ENCODE results near the gene PHF1.

PHF1 gene

DNA sequence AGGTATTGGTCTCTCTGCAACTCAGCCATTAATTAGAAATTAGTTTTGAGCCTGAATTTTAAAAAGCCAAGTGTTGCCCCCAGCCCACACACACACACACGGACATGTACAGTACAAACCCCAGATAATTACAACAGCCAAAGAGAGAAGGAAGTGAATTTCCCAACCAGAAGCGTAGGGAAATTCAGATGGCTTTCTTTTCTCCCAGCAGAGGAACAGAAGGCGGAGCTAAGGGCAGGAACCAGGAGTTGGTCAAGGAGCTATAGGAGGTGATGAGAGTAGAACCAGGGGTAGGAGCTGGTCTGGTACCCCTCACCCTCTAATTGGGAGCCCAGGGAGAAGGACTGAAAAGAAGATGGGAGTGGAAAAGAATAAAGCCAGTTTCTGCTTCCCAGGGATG is 39.6 kb downstream of the PHF1 start:
- Histone ChIP-seq H3K27ac (ENCODE audit: low read depth, low read length) (no peak overlapping the region), H3K9ac (ENCODE audit: low read length) (no peak overlapping the region), H3K4me3 (ENCODE audit: low read depth, low read length) (no peak overlapping the region), H3K4me1 (ENCODE audit: control insufficient read depth, insufficient read depth, low read length) (peaks cover 8% of the 10 kb centered on the region), H3K9me3 (ENCODE audit: control insufficient read depth, insufficient read depth, low read depth, low read length) (no peaks in the 10 kb centered on the region), H3K27me3 (ENCODE audit: control insufficient read depth, insufficient read depth, low read length) (no peaks in the 10 kb centered on the region), H3K36me3 (ENCODE audit: control insufficient read depth, insufficient read depth, low read length) (peaks cover 66% of the 10 kb centered on the region)

DNA sequence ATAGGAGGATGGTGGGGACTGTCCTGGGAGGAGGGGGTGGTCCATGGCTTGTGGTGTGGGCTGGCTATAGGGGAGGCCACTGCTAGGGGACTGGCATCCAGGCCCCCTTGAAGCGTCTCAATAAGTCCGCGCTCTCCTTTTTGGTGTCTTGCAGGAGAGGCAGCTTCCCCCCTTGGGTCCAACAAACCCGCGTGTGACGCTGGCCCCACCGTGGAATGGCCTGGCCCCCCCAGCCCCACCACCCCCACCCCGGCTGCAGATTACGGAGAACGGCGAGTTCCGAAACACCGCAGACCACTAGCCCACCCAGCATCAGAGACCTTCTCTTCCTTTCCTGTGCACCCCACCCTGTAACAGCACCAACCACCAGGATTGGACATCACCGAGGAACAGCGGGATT is 40.8 kb downstream of the PHF1 start:
- H3K27ac ChIP-seq (ENCODE audit: low read depth, low read length) = no peak overlapping the region
- no peaks in the 10 kb centered on the region for H3K27me3 ChIP-seq (ENCODE audit: control insufficient read depth, insufficient read depth, low read length)
- H3K9me3 ChIP-seq (ENCODE audit: control insufficient read depth, insufficient read depth, low read depth, low read length) = no peaks in the 10 kb centered on the region
- H3K4me3 ChIP-seq (ENCODE audit: low read depth, low read length) = no peak overlapping the region
- peaks cover 8% of the 10 kb centered on the region for H3K4me1 ChIP-seq (ENCODE audit: control insufficient read depth, insufficient read depth, low read length)
- no peak overlapping the region for H3K9ac ChIP-seq (ENCODE audit: low read length)
- H3K36me3 ChIP-seq (ENCODE audit: control insufficient read depth, insufficient read depth, low read length) = peaks cover 67% of the 10 kb centered on the region

DNA sequence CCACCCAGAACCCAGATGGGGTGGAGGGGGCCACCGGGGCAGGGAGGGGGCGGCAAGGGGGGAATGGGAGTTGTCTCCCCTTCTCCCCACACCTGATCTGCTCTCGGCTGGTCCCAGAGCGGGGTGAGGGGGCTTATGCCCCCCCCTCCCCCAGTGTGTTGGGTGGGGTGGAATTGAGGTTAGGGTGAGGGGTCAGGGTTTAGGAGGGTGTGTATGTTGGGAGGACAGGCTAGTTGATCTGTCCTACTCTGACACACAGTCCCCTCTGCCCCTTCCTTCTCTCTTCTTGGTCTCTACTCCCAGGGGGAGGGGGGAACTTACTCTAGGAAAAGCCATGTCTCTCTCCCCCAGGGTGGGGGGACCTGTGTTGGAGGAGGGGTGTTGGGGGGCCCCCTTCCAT is 41.7 kb downstream of the PHF1 start:
- Histone ChIP-seq H3K4me3 (ENCODE audit: low read depth, low read length) (no peak overlapping the region), H3K36me3 (ENCODE audit: control insufficient read depth, insufficient read depth, low read length) (peaks cover 67% of the 10 kb centered on the region), H3K27me3 (ENCODE audit: control insufficient read depth, insufficient read depth, low read length) (no peaks in the 10 kb centered on the region), H3K27ac (ENCODE audit: low read depth, low read length) (no peak overlapping the region), H3K4me1 (ENCODE audit: control insufficient read depth, insufficient read depth, low read length) (peaks cover 8% of the 10 kb centered on the region), H3K9me3 (ENCODE audit: control insufficient read depth, insufficient read depth, low read depth, low read length) (no peaks in the 10 kb centered on the region), H3K9ac (ENCODE audit: low read length) (no peak overlapping the region)

DNA sequence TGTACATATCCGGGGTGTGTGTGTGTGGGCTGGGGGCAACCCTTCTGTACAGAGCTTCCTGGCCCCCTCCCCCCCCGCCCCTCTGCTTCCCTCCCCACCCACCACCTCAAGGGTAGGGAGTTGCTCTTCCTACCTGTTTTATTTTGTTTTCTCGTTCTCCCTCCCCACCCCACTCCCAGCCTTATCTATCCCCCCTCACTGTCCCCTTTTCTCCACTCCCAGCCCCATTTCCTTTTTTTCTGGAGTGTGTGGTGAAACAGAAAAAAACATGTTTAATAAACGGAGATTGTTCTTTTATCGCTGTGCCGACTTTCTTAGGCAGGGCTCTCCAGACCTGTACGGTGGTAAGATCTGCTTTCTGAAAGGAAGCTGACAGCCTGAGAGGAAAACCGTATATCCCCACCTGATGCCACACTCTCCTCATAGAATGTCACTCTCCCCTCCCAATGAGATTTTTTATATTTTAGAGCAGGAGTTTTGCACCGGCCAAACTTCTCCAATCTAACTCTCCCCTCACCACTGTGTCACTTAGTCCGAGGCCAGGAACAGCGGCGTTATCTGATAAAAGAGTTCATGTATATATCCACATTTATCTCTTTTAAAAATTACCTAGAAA is 42.7 kb downstream of the PHF1 start:
- Histone ChIP-seq H3K27me3 (ENCODE audit: control insufficient read depth, insufficient read depth, low read length) (no peaks in the 10 kb centered on the region), H3K4me1 (ENCODE audit: control insufficient read depth, insufficient read depth, low read length) (peaks cover 8% of the 10 kb centered on the region), H3K27ac (ENCODE audit: low read depth, low read length) (no peak overlapping the region), H3K9ac (ENCODE audit: low read length) (peak overlapping the region; percentile 71), H3K4me3 (ENCODE audit: low read depth, low read length) (peak overlapping the region; percentile 93), H3K9me3 (ENCODE audit: control insufficient read depth, insufficient read depth, low read depth, low read length) (no peaks in the 10 kb centered on the region), H3K36me3 (ENCODE audit: control insufficient read depth, insufficient read depth, low read length) (peaks cover 58% of the 10 kb centered on the region)

DNA sequence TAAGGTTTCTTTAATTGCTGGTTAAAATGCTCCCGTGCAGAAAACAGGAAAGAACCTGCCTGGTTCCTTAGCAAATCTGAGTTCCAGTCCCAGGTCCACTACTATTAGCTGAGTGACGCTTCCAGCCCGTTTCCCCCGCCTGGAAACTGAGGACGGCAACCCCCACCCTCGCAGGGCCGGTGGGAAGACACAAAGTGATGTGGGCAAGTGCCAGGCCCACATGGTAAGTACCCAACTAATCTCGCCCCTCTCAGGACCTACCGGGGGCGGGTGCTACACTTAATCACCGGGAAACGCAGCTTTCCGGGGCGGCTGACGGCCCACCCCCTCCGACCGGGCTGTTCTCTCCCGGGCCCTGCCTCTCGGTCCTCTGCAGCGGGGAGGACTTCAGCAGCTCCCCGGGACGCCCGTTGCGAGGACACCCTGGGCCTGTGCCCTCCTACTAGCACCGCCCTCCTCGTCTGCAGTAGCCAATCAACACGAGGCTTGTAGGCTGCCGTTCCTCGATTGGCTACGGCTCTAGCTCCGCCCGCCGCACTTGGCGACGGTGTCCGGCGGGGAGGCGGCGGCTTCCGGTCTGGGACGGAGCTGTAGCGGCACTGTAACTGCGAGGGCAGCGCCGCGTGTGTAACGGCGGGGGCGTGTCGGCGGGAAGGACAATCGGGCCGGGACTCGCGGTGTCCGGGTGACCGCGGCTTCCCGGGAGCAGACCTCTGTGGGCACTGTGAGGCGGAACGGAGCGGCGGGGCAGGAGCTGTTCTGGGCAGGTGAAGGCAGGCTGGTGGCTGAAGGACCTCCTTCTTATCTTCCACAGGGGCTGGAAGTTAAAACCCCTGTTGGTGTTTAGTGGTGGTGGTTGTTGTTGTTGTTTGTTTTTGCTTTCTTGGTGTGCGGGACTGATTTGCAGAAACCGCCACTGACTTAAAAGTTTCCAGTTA is 43.5 kb downstream of the PHF1 start, which contains the start of gene ZBTB9:
ZBTB9 (plus strand) TSS at position 568 of the 938 bp plus-strand sequence. CDS start 525 bp downstream, outside the sequence.
- no peaks in the 10 kb centered on the region for H3K27me3 ChIP-seq (ENCODE audit: control insufficient read depth, insufficient read depth, low read length)
- peak within 1 kb of the TSS; percentile 85 for H3K9ac ChIP-seq (ENCODE audit: low read length)
- H3K4me1 ChIP-seq (ENCODE audit: control insufficient read depth, insufficient read depth, low read length) = peaks cover 8% of the 10 kb centered on the region
- H3K9me3 ChIP-seq (ENCODE audit: control insufficient read depth, insufficient read depth, low read depth, low read length) = no peaks in the 10 kb centered on the region
- peaks cover 50% of the 10 kb centered on the region for H3K36me3 ChIP-seq (ENCODE audit: control insufficient read depth, insufficient read depth, low read length)
- H3K4me3 ChIP-seq (ENCODE audit: low read depth, low read length) = peak within 1 kb of the TSS; percentile 93
- peak within 1 kb of the TSS; percentile 14; the same call in 1 of the 2 replicates for H3K27ac ChIP-seq (ENCODE audit: low read depth, low read length)

DNA sequence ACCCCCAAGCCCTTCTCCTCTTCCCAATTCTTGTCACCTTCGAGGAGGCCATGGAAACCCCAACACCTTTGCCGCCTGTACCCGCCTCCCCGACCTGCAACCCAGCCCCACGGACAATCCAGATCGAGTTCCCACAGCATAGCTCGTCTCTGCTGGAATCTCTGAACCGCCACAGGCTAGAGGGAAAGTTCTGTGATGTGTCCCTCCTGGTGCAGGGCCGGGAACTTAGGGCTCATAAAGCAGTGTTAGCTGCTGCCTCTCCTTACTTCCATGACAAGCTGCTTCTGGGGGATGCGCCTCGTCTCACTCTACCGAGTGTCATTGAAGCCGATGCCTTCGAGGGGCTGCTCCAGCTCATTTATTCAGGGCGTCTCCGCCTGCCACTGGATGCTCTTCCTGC is 44.2 kb downstream of the PHF1 start:
- H3K4me3 ChIP-seq (ENCODE audit: low read depth, low read length) = peak overlapping the region; percentile 93
- no peaks in the 10 kb centered on the region for H3K9me3 ChIP-seq (ENCODE audit: control insufficient read depth, insufficient read depth, low read depth, low read length)
- H3K4me1 ChIP-seq (ENCODE audit: control insufficient read depth, insufficient read depth, low read length) = peaks cover 8% of the 10 kb centered on the region
- peaks cover 42% of the 10 kb centered on the region for H3K36me3 ChIP-seq (ENCODE audit: control insufficient read depth, insufficient read depth, low read length)
- no peaks in the 10 kb centered on the region for H3K27me3 ChIP-seq (ENCODE audit: control insufficient read depth, insufficient read depth, low read length)
- H3K27ac ChIP-seq (ENCODE audit: low read depth, low read length) = no peak overlapping the region
- H3K9ac ChIP-seq (ENCODE audit: low read length) = peak overlapping the region; percentile 85

DNA sequence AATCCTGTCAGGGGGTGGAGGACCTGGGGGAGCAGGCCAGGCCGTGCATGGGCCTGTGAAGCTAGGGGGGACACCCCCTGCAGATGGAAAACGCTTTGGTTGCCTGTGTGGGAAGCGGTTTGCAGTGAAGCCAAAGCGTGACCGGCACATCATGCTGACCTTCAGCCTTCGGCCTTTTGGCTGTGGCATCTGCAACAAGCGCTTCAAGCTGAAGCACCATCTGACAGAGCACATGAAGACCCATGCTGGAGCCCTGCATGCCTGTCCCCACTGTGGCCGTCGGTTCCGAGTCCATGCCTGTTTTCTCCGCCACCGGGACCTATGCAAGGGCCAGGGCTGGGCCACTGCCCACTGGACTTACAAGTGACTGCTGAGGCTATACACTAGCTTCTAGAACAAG is 45.3 kb downstream of the PHF1 start:
- Histone ChIP-seq H3K36me3 (ENCODE audit: control insufficient read depth, insufficient read depth, low read length) (peaks cover 32% of the 10 kb centered on the region), H3K4me3 (ENCODE audit: low read depth, low read length) (no peak overlapping the region), H3K9ac (ENCODE audit: low read length) (no peak overlapping the region), H3K9me3 (ENCODE audit: control insufficient read depth, insufficient read depth, low read depth, low read length) (no peaks in the 10 kb centered on the region), H3K4me1 (ENCODE audit: control insufficient read depth, insufficient read depth, low read length) (peaks cover 8% of the 10 kb centered on the region), H3K27me3 (ENCODE audit: control insufficient read depth, insufficient read depth, low read length) (no peaks in the 10 kb centered on the region), H3K27ac (ENCODE audit: low read depth, low read length) (no peak overlapping the region)

DNA sequence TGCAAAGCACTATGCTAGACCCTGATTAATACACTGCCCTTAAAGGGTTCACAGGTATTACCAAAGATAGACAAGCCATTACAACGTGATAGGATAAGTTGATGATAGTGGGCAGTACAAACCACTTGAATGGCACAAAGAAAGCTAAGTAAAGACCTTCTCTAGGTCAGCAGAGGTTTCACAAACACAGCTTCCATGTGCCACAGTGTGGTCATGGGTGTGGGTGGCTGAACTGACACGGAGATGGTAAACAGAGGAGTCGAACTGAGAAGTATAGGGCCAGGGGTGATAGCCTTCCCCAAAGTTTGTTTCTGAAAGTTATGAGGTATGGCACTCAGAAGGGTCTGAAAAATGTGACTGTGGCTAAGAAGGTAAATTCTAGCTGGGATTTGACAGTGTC is 47.9 kb downstream of the PHF1 start:
- H3K36me3 ChIP-seq (ENCODE audit: control insufficient read depth, insufficient read depth, low read length) = peaks cover 26% of the 10 kb centered on the region
- H3K27me3 ChIP-seq (ENCODE audit: control insufficient read depth, insufficient read depth, low read length) = no peaks in the 10 kb centered on the region
- H3K4me3 ChIP-seq (ENCODE audit: low read depth, low read length) = no peak overlapping the region
- peaks cover 5% of the 10 kb centered on the region for H3K4me1 ChIP-seq (ENCODE audit: control insufficient read depth, insufficient read depth, low read length)
- H3K9ac ChIP-seq (ENCODE audit: low read length) = no peak overlapping the region
- H3K27ac ChIP-seq (ENCODE audit: low read depth, low read length) = no peak overlapping the region
- H3K9me3 ChIP-seq (ENCODE audit: control insufficient read depth, insufficient read depth, low read depth, low read length) = no peaks in the 10 kb centered on the region

DNA sequence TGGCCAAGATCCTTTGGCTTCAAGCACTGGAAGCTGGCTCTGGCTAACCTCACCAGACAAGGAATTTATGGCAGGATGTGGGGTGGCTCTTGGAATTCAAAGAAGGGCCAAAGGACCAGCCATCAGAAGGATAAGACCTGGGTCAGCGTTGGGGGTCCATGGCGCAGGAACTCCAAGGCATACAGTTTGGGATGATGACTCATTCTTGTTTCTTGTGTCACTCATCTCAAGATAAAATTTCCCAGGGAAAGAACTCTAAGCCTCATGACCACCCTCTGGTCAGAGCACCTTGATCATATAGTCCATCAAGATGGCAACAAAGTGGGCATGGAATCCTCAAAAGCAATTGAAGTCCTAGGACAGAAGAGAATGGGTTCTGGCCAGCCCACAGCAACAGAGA is 48.4 kb downstream of the PHF1 start:
- H3K27me3 ChIP-seq (ENCODE audit: control insufficient read depth, insufficient read depth, low read length) = no peaks in the 10 kb centered on the region
- no peak overlapping the region for H3K4me3 ChIP-seq (ENCODE audit: low read depth, low read length)
- peaks cover 4% of the 10 kb centered on the region for H3K4me1 ChIP-seq (ENCODE audit: control insufficient read depth, insufficient read depth, low read length)
- H3K27ac ChIP-seq (ENCODE audit: low read depth, low read length) = no peak overlapping the region
- H3K9me3 ChIP-seq (ENCODE audit: control insufficient read depth, insufficient read depth, low read depth, low read length) = no peaks in the 10 kb centered on the region
- no peak overlapping the region for H3K9ac ChIP-seq (ENCODE audit: low read length)
- H3K36me3 ChIP-seq (ENCODE audit: control insufficient read depth, insufficient read depth, low read length) = peaks cover 26% of the 10 kb centered on the region
